Ovary (tissue), 3 donors: Measurements from ENCODE around the gene SLC17A1.

Experiments
- CTCF ChIP-seq, 3 donors: fragments of 450-650 bp in 2 of 3; fragments of 200-600 bp in 1 of 3; IDR thresholded peaks; one replicate each; pipeline versions ENCODE4 v1.5.1 to v1.8.0; 2016 to 2022; ENCODE audit warnings: antibody characterized with exemption in 3 of 3, mild to moderate bottlenecking in 1 of 3
- POLR2A ChIP-seq: fragments of 450-650 bp; IDR thresholded peaks from one replicate; pipeline ENCODE4 v1.6.1; 2017; ENCODE audit warnings: antibody characterized with exemption, mild to moderate bottlenecking, moderate library complexity
- donor health status: DM: no; HTN: no; CAD: no.

- TF ChIP-seq CTCF (IDR thresholded peaks at IDR 0.05) (no peak), POLR2A (no peak)
These were observed 15.6 kb downstream of the SLC17A1 start for GRCh38 chr6:25816252-25816651.
